Measurements from ENCODE around the gene MAT2A.
A peak's percentile ranks its signal among the peaks of the same experiment; 100 is the strongest.
"Not testable (repeated sequence)": the region's sequence is repeated elsewhere in the genome, so short reads cannot be mapped to it uniquely, and the experiment has no call there.

The MAT2A gene

GRCh38 chr2:85547859-85548607 lies 9.1 kb downstream of the MAT2A start:
- no peak for DNase-seq

- no peak for DNase-seq
Measured at GRCh38 chr2:85548608-85548900, 9.6 kb downstream of the MAT2A start.

GRCh38 chr2:85549095-85549494 lies 10.1 kb downstream of the MAT2A start:
- no peak for DNase-seq

GRCh38 chr2:85549826-85550225 lies 10.9 kb downstream of the MAT2A start:
- no peak for DNase-seq

GRCh38 chr2:85550486-85550885 lies 11.5 kb downstream of the MAT2A start:
- DNase-seq: no peak

- peak; percentile 76 for DNase-seq
Measured at GRCh38 chr2:85551698-85552678, 13.0 kb downstream of the MAT2A start.

- DNase-seq: no peak
Measured at GRCh38 chr2:85553184-85553583, 14.2 kb downstream of the MAT2A start.

GRCh38 chr2:85554980-85555612 lies 16.1 kb downstream of the MAT2A start:
- DNase-seq: no peak

- no peak for DNase-seq
Measured at GRCh38 chr2:85557130-85557529, 18.2 kb downstream of the MAT2A start.

- no peak for DNase-seq
Measured at GRCh38 chr2:85558160-85558559, 19.2 kb downstream of the MAT2A start.

GRCh38 chr2:85560403-85560726 lies 21.4 kb downstream of the MAT2A start:
- not testable (repeated sequence) for DNase-seq

- no peak for DNase-seq
Measured at GRCh38 chr2:85560812-85561279, 21.9 kb downstream of the MAT2A start.

GRCh38 chr2:85561280-85562212 lies 22.6 kb downstream of the MAT2A start, which contains the start of gene GGCX:
Gene GGCX, minus strand, starts transcription at chr2:85561493. Its CDS starts 65 bp downstream, at chr2:85561428.
- peak; percentile 96 for DNase-seq

GRCh38 chr2:85564144-85564563 lies 25.2 kb downstream of the MAT2A start:
- no peak for DNase-seq

GRCh38 chr2:85566265-85566664 lies 27.3 kb downstream of the MAT2A start:
- no peak for DNase-seq

- DNase-seq: no peak
Measured at GRCh38 chr2:85575739-85576138, 36.8 kb downstream of the MAT2A start.

GRCh38 chr2:85577063-85577385 lies 38.1 kb downstream of the MAT2A start:
- no peak for DNase-seq

- DNase-seq: no peak
Measured at GRCh38 chr2:85577386-85578242, 38.6 kb downstream of the MAT2A start, which contains the start of gene VAMP8. Gene VAMP8, plus strand, starts transcription at chr2:85577586. Its CDS starts 61 bp downstream, at chr2:85577647.

GRCh38 chr2:85578243-85579180 lies 39.5 kb downstream of the MAT2A start:
- no peak for DNase-seq
